ENCODE data around the gene ABL1.

The ABL1 gene

DNA sequence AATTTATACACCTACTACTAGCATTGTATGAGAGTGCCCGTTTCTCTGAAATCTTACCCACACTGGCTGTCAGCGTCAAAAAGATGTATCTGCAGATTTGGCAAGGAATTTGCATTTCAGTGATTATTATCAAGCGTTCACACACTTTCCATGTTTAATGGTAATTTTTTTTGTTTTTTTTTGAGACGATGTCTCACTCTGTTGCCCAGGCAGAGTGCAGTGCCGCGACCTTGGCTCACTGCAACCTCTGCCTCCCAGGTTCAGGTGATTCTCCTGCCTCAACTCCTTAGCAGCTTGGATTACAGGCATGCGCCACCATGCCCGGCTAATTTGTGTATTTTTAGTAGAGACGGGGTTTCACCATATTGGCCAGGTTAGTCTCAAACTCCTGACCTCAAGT lies 14.3 kb downstream of the ABL1 start:
- TF ChIP-seq EZH2phosphoT487 (conservative IDR thresholded peaks at IDR 0.05; ENCODE audit: low read length) (no peak), CTCF (IDR thresholded peaks at IDR 0.05; ENCODE audit: insufficient read depth, low read length, poor library complexity, severe bottlenecking) (no peak)
- Histone ChIP-seq H4K20me1 (ENCODE audit: low read depth, low read length) (peaks cover 8% of the 10 kb centered on the region; the same call in 1 of the 2 replicates), H3K36me3 (ENCODE audit: low read length) (no peaks in the 10 kb centered on the region)

DNA sequence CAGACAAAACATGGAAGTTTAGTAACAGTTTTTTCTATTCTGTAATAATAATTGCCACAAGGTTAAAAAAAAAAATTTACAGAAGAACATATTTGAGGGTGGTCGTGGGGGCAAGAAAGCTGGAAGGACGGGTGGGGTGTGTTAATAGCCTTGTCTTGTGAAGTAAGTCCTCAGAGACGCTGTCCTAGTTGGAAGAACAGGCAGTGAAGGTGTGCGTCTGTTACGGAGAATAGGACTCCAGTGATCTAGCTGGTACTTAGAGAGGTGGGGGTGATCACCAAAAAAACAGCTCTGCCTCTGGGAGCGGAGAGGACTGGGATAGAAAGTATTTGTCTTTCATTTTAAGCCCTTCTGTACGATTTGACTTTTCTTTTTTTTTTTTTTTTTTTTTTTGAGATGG lies 17.7 kb downstream of the ABL1 start:
- H2AFZ ChIP-seq (ENCODE audit: low read depth, low read length, severe bottlenecking) = no peak overlapping the region
- no peaks in the 10 kb centered on the region for H3K9me3 ChIP-seq (ENCODE audit: insufficient read depth, low read length)
- peaks cover 3% of the 10 kb centered on the region; the same call in 1 of the 2 replicates for H4K20me1 ChIP-seq (ENCODE audit: low read depth, low read length)
- no peaks in the 10 kb centered on the region for H3K27me3 ChIP-seq (ENCODE audit: low read length)
- H3K4me3 ChIP-seq (ENCODE audit: insufficient read depth, low read length, poor library complexity, severe bottlenecking) = no peak overlapping the region
- no peaks in the 10 kb centered on the region for H3K36me3 ChIP-seq (ENCODE audit: low read length)
- no peaks in the 10 kb centered on the region for H3K9me2 ChIP-seq (replicated peaks; ENCODE audit: insufficient read depth, low read length)
- H3K79me2 ChIP-seq (ENCODE audit: insufficient read depth, low read length) = no peaks in the 10 kb centered on the region
- no peak overlapping the region for H3K27ac ChIP-seq (ENCODE audit: low read depth, low read length)
- H3K4me2 ChIP-seq (ENCODE audit: low read depth, low read length, poor library complexity, severe bottlenecking) = no peak overlapping the region
- no peak overlapping the region for H3K9ac ChIP-seq (ENCODE audit: low read length)
- H3F3A ChIP-seq (ENCODE audit: insufficient read depth) = no peaks in the 10 kb centered on the region
- TF ChIP-seq CTCF (IDR thresholded peaks at IDR 0.05; ENCODE audit: insufficient read depth, low read length, poor library complexity, severe bottlenecking) (no peak), EZH2phosphoT487 (conservative IDR thresholded peaks at IDR 0.05; ENCODE audit: low read length) (no peak)

More for the DNA sequence above, 14.3 kb downstream of the ABL1 start:
- H3K27ac ChIP-seq (ENCODE audit: low read depth, low read length) = no peak overlapping the region
- no peak overlapping the region for H3K4me2 ChIP-seq (ENCODE audit: low read depth, low read length, poor library complexity, severe bottlenecking)
- H3K9me2 ChIP-seq (replicated peaks; ENCODE audit: insufficient read depth, low read length) = no peaks in the 10 kb centered on the region
- H3F3A ChIP-seq (ENCODE audit: insufficient read depth) = no peaks in the 10 kb centered on the region
- no peaks in the 10 kb centered on the region for H3K27me3 ChIP-seq (ENCODE audit: low read length)
- H3K9me3 ChIP-seq (ENCODE audit: insufficient read depth, low read length) = no peaks in the 10 kb centered on the region
- no peak overlapping the region for H3K9ac ChIP-seq (ENCODE audit: low read length)
- no peak overlapping the region for H3K4me3 ChIP-seq (ENCODE audit: insufficient read depth, low read length, poor library complexity, severe bottlenecking)
- H2AFZ ChIP-seq (ENCODE audit: low read depth, low read length, severe bottlenecking) = no peak overlapping the region
- no peaks in the 10 kb centered on the region for H3K79me2 ChIP-seq (ENCODE audit: insufficient read depth, low read length)

DNA sequence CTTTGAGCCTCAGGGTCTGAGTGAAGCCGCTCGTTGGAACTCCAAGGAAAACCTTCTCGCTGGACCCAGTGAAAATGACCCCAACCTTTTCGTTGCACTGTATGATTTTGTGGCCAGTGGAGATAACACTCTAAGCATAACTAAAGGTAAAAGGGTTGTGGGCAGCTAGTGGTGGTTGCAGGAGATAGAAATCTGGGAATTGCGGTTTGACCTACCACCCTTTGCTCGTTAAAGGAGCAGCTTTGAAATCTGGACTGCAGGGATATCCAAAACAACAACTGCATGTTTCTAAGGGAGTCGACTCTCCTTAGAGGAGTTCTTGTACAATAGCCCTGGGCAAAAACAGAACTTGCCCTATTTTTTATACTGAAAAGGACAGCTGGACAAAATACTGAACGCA lies 19.0 kb downstream of the ABL1 start:
- H3K9me2 ChIP-seq (replicated peaks; ENCODE audit: insufficient read depth, low read length) = no peaks in the 10 kb centered on the region
- no peaks in the 10 kb centered on the region for H3K36me3 ChIP-seq (ENCODE audit: low read length)
- H3K9me3 ChIP-seq (ENCODE audit: insufficient read depth, low read length) = no peaks in the 10 kb centered on the region
- H2AFZ ChIP-seq (ENCODE audit: low read depth, low read length, severe bottlenecking) = no peak overlapping the region
- H3K4me2 ChIP-seq (ENCODE audit: low read depth, low read length, poor library complexity, severe bottlenecking) = no peak overlapping the region
- H3K4me3 ChIP-seq (ENCODE audit: insufficient read depth, low read length, poor library complexity, severe bottlenecking) = no peak overlapping the region
- no peak overlapping the region for H3K9ac ChIP-seq (ENCODE audit: low read length)
- no peaks in the 10 kb centered on the region for H3K27me3 ChIP-seq (ENCODE audit: low read length)
- no peaks in the 10 kb centered on the region for H3F3A ChIP-seq (ENCODE audit: insufficient read depth)
- no peaks in the 10 kb centered on the region for H3K79me2 ChIP-seq (ENCODE audit: insufficient read depth, low read length)
- H3K27ac ChIP-seq (ENCODE audit: low read depth, low read length) = no peak overlapping the region
- peaks cover 3% of the 10 kb centered on the region; the same call in 1 of the 2 replicates for H4K20me1 ChIP-seq (ENCODE audit: low read depth, low read length)
- TF ChIP-seq EZH2phosphoT487 (conservative IDR thresholded peaks at IDR 0.05; ENCODE audit: low read length) (no peak), CTCF (IDR thresholded peaks at IDR 0.05; ENCODE audit: insufficient read depth, low read length, poor library complexity, severe bottlenecking) (no peak)

All from SU-DHL-6 (cell line).